Measurements from ENCODE around the gene TRIM47.
A peak's percentile ranks its signal among the peaks of the same experiment; 100 is the strongest.

Gene TRIM47

GRCh38 chr17:75906143-75906884, 27.9 kb upstream of the TRIM47 start:
- DNase-seq (ENCODE audit: low spot score): no peak

DNA sequence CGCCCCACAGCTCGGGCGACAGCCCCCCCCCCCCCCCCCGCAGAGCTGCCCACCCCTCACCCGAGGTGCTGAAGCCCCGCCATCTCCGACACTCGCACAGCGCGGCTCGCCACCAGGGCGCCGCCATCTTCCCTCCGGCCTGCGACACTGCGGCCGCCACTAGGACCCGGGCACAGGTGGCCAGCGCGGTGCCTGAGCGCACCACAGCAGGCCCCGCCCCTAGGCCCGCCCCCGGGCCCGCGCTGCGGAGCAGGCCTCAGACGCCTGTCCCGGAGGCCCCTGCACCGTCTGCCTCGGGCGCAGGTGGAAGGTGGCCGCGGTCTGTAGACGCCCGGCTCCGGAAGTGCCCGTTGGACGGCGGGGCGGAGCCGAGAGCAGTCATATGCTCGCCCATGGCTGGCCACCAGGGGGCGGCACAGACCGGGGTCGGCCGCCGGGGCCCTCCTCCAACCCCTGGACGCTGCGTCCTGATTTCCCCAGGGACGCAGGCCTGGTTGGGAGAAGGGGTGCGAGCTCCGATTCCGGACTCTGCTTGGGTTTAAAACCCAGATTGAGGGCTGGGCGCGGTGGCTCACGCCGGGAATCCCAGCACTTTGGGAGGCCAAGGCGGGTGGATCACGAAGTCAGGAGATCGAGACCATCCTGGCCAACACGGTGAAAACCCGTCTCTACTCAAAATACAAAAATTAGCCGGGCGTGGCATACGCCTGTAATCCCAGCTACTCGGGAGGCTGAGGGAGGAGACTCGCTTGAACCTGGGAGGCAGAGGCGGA, 26.6 kb upstream of the TRIM47 start, which contains the start of gene MRPL38:
MRPL38 (minus strand) TSS at position 136 of the 773 bp plus-strand sequence; CDS start at position 127, 9 bp downstream.
- DNase-seq (ENCODE audit: low spot score): peak; percentile 100

DNA sequence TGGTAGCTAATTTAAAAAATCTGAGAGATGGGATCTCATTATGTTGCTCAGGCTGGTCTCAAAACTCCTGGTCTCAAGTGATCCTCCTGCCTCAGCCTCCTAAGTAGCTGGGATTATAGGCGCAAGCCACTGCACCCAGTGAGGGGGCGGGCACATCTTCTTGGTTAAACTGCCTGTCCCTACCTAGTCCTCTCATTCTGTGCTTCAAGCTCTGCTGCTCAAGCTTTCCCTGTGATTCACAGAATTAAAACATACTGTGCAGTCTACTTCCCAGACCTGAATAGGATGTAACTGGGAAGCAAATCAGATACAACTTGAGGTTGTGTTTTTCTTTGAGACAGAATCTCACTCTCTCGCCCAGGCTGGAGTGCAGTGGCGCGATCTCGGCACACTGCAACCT, 24.0 kb upstream of the TRIM47 start:
- DNase-seq (ENCODE audit: low spot score): no peak

DNA sequence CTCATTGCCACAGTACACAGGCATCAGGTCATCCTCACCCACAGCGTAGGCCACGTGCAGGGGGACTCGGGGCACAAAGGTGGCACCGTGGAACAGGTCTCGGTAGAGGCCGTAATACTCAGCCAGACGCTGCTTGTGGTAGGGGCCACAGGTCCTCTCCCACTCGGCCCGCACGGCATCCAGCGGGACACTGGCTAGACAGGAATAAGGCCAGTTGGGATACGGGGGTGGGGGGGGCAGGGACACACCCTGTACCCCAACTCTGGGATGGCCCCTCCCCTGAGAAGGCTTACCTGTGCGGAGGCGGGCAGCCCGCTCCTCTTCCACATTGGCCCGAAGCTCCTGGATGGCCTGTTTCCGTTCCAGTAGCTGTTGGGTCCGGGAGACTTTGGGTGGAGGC, 23.3 kb upstream of the TRIM47 start:
- no peak for DNase-seq (ENCODE audit: low spot score)

GRCh38 chr17:75900691-75901533, 22.5 kb upstream of the TRIM47 start:
- no peak for DNase-seq (ENCODE audit: low spot score)

DNA sequence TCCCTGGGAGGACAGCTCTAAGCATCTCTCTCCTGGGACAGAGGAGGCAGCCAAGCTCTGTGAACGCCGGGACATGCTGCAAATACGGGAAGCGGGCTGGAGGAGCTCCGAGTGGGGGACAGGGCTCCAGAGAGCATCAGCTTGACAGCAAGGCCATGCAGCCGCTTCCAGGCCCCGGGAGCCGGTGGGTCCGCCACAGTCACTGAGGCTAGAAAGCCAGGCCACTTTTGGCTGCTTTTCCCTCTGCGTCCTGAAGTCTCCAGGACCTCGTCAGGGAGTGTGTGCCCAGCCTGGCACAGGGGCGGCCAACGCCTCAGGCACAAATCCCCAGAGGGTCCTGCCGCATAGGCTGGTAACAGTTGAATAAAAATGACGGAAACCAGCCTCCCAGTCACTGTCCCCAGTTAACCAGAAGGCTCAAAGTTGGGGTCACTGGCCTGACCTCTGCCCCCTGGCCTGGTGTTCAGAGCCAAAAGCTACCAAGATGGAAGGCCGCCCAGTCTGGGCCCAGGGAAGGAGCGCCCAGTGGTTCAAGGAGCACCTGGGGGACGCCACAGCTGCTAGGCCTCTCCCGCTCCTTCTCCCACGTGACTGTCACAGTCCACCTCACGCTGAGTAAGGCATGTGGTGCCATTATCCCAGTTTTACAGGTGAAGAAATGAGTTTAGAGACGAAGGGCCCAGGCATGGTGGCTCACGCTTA, 21.5 kb upstream of the TRIM47 start:
- DNase-seq (ENCODE audit: low spot score): no peak

GRCh38 chr17:75899353-75899752, 21.0 kb upstream of the TRIM47 start:
- DNase-seq (ENCODE audit: low spot score): no peak

- DNase-seq (ENCODE audit: low spot score): no peak
Measured at GRCh38 chr17:75898791-75899190, 20.4 kb upstream of the TRIM47 start.

- DNase-seq (ENCODE audit: low spot score): no peak
Measured at GRCh38 chr17:75898065-75898464, 19.7 kb upstream of the TRIM47 start.

DNA sequence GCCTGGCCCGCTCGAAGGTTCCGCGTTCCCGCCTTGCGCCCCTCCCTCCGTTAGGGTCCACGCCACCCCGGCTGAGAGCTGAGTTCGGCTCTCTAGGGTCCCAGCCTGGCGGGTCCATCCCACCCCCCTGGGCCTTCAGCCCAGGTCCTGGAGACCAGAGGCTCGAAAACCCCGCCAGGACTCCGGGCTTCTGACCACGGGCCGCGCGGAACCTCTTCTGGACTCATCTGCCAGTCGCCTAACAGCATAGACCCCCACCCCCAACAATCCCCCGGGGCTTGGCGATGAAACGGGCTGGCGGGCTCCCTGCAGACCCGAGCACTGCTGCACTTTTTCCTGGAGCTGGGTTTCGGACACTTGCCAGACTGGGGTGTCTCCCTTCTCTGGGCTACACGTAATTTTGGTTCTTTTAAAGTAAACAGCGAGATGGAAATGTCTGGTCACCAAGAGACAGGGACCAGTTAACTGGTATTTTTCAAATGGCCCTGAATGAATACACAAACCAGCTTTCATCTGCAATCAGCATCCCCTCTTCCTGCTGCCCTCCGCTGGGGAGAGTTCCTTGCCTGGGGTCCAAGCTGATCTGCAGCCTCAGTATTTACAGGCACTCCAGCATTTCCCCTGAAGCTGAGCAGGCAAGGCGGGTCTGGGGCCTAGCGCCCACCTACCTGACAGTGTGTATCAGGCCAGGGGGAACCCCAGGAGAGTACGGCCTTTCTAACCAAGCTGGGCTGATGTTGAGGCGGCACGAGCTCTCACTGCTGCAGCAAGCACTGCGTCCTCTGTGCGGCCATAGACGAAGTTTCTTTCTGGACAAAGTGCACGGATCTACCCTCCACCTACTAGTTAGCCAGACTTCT, 19.0 kb upstream of the TRIM47 start:
- DNase-seq (ENCODE audit: low spot score): no peak

DNA sequence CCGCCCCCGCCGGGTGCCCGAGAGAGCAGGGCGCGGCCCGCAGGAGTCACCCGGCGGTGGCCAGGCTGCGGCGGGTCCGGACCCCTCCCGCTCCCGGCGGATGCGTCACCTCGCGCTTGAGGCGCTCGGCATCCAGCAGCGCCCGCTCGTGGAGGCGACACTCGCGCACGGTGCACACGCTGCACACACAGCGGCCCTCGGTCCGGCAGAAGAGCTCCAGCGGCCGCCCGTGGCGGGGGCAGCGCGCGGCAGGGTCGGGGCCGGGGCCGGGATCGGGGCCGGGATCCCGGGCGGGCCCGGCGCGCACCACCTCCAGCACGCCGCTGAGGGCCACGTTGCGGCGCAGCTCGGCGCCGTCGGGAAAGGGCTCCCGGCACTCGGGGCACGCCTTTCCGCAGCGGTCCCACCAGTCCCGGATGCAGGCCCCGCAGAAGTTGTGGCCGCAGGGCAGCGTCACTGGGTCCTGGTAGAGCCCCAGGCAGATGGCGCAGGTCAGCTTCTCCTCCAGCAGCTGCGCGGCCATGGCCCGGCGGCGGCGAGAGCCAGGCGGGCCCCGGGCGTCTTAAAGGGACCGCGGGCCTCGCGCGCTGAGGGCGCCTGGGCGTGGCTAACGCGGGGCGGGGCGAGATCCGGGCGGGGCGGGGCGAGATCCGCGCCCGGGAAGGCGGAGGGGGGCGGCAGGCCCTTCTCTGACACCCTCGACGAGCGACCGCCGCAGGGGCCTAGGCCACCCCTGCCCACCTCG, 18.2 kb upstream of the TRIM47 start, which contains the start of gene TRIM65:
TRIM65 (minus strand) TSS at position 537 of the 745 bp plus-strand sequence; CDS start at position 523, 14 bp downstream.
- peak; percentile 99 for DNase-seq (ENCODE audit: low spot score)

DNA sequence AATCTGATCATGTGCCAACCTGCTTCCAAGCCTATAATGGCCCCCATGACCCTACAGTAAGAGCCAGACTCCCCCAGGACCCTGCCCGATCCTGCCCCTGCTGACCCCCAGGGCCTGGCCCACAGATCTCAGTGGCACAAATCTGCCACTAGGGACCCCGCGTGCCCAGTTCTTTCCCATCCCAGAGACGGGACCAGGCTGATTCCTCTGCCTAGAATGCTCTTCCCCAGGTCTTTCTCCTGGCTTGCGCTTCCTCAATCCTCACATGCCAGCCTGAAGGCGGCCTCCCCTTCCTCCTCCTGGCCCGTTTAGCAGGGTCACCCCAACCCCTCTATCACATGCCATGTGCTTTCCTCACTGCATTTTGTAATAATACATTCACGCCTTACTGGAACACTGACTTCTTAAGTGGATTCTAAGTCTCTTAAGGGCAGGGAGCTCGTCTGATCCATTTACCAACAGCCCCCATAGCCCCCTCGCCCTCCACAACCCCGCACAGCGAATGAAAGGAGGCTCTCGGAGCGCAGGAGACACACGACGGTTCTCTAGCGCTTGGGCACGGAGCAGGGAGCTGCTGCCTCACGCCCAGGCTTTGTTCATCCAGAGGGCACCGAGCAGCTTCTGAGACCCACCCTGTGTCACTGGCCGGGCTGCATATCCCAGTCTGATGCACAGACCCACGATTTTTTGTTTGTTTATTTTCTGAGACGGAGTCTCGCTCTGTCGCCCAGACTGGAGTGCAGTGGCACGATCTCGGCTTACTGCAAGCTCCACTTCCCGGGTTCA, 17.2 kb upstream of the TRIM47 start:
- DNase-seq (ENCODE audit: low spot score): peak; percentile 80

GRCh38 chr17:75894049-75894733, 15.8 kb upstream of the TRIM47 start:
- DNase-seq (ENCODE audit: low spot score): no peak

GRCh38 chr17:75893305-75894048, 15.1 kb upstream of the TRIM47 start:
- no peak for DNase-seq (ENCODE audit: low spot score)

GRCh38 chr17:75892556-75893224, 14.3 kb upstream of the TRIM47 start:
- DNase-seq (ENCODE audit: low spot score): no peak

DNA sequence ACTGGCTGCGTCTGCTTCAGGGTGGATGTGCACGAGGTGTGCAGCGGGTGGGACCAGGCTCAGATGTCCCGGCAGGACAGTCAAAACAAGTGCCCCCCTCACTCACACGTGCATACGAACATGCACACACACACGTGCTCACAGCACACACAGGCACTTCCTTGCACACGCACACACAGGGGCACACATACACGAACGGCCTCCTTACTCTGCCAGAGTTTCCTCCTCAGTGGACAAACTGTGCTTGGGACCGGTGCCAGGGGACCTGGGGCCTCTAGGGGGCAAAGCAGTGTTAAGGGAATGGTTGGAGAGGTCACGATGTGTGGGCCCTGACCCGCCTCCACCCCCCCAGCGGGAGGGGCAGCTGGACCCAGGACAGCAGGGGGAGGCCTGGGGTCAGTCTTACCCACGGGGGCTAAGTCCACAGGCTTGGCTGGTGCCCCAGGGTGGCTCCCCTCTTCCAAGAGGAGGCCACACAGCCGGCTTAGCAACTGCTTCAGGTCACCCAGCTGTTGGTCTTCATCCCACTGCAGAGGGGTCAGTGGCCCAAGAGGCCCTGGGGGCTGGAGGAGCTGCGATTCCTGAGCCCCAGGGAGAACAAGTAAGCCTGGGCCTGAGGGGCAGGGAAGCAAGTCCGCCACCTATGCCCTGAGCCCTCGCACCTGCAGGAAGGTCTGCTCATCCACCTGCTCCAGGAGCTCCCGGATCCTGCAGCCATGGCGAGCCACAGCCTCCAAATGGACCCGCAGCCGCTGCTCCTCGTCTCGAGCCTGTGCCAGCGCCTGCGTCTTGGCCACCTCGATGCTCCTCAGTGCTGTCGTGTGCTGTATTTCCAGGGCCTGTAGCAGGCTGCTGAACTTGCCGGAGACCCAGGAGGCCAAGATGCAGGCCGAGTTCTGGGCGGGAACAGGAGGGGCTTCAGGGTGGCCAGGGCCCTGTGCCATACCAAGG, 13.5 kb upstream of the TRIM47 start:
- DNase-seq (ENCODE audit: low spot score): no peak

Data from D341Med (cell line).